NT2/D1 (cell line): ENCODE data around the gene KDM1B.

Experiments
- SUZ12 ChIP-seq: IDR thresholded peaks from 2 replicates; pipeline ENCODE4 v1.6.1; 2011; ENCODE audit not compliant: insufficient read length, insufficient read depth; ENCODE audit errors: extremely low read depth
- YY1 ChIP-seq: IDR thresholded peaks from 2 replicates; pipeline ENCODE4 v1.6.1; 2011; ENCODE audit not compliant: insufficient read length, insufficient read depth
- ZNF274 ChIP-seq: IDR thresholded peaks from 2 replicates; pipeline ENCODE4 v1.6.1; 2011; ENCODE audit warnings: mild to moderate bottlenecking, low read depth, low read length

DNA sequence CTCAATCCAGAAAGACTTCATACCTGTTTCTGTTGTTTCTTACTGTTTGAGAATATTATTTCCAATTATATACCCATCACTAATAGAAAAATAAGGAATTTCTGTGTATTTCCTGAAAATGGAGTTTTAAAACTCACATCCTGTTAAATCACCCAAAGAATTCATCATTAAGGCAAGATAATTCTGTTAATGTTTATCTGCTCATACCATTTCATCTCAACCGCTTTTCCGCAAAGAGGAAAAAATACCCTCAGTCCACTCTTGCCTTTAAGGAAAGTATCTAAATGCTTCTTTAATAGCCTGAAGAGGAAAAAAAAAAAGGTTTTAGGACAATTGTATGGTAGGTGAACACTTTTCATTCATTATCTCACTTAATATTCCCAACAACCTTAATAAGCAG, 7.6 kb upstream of the KDM1B start:
- no peak for TF ChIP-seq YY1
- TF ChIP-seq ZNF274, result no peak
- TF ChIP-seq SUZ12, result no peak
